ENCODE measurements around the gene LYRM1. TPM values are rescaled to one million over a fixed set of nuclear protein-coding genes. Genes with fewer than 3 reads are reported as not detected.

The LYRM1 gene
- total and polyA plus RNA-seq, 10 of the 15 experiments (the other 5 are each of a cell fraction or from before 2014, with no cell fraction given): 18.4 to 54.4 (median 38.0) TPM

- Histone ChIP-seq H3K27ac (ENCODE audit: control insufficient read depth, insufficient read depth) (no peak overlapping the region), H3K4me1 (ENCODE audit: control insufficient read depth, insufficient read depth, low read length) (no peaks in the 10 kb centered on the region), H3K79me2 (ENCODE audit: control insufficient read depth, insufficient read depth, low read length) (no peaks in the 10 kb centered on the region), H3K4me2 (ENCODE audit: control insufficient read depth, insufficient read depth) (no peak overlapping the region), H3K9me3 (replicated peaks; ENCODE audit: control insufficient read depth, insufficient read depth, low read length) (no peaks in the 10 kb centered on the region), H3K9ac (ENCODE audit: control insufficient read depth, insufficient read depth, low read length) (no peak overlapping the region), H4K20me1 (ENCODE audit: control insufficient read depth, insufficient read depth) (no peaks in the 10 kb centered on the region), H3K36me3 (ENCODE audit: control insufficient read depth in 2 of 2, insufficient read depth in 2 of 2, low read length in 1 of 2) (peaks cover 0 to 2% of the 10 kb centered on the region in 2 experiments; a peak in 1 of 4 replicates), H3K27me3 (replicated peaks in 1 of 2; ENCODE audit: control insufficient read depth in 2 of 2, insufficient read depth in 2 of 2, low read length in 1 of 2) (no peaks in the 10 kb centered on the region), H2AFZ (ENCODE audit: control insufficient read depth, low read depth, low read length) (no peak overlapping the region), H3K4me3 (no peak overlapping the region)
- in situ Hi-C loops (cut with MboI): loop anchor here (5.0 kb wide), 2 partner anchors 151 to 231 kb away; no protein-coding TSS in a partner anchor
- CTCF ChIA-PET: interaction anchor here (1.0 to 5.6 kb wide), 17 partner anchors 11 to 306 kb away, joined by 3 to 58 read pairs (median 8); partner anchors contain the start of genes DCUN1D3 and LDAF1
- DNase-seq (ENCODE audit: low read depth, low spot score) (no peak), ATAC-seq (no peak), FAIRE-seq (no peak)
- 97% methylated on average over 2 of the region's 2 CpGs for WGBS (ENCODE audit: insufficient coverage, insufficient replicate concordance, low lambda C conversion rate, missing lambda C conversion rate)
- no peak for TF ChIP-seq SMC3 (IDR thresholded peaks at IDR 0.05; ENCODE audit: borderline replicate concordance, low read length)
- TF ChIP-seq ELK1 (IDR thresholded peaks at IDR 0.05; ENCODE audit: low read depth, low read length): no peak
- no peak for TF ChIP-seq SMARCA5 (IDR thresholded peaks at IDR 0.05)
- no peak for TF ChIP-seq ZBED1 (IDR thresholded peaks at IDR 0.05; ENCODE audit: borderline replicate concordance)
- TF ChIP-seq CEBPB (IDR thresholded peaks at IDR 0.05; ENCODE audit: borderline replicate concordance in 1 of 2, low read depth in 2 of 2, low read length in 2 of 2): no peak
- no peak for TF ChIP-seq RB1 (IDR thresholded peaks at IDR 0.05; ENCODE audit: borderline replicate concordance)
- RAD21 ChIA-PET (ENCODE audit: unreplicated experiment): interaction anchor here (0.8 to 2.8 kb wide), 11 partner anchors 13 to 449 kb away, joined by 3 to 14 read pairs (median 7); partner anchors contain the start of gene DCUN1D3
- intact Hi-C loops (cut with micrococcal nuclease; ENCODE audit: unreplicated experiment): loop anchor here (2.0 to 10.0 kb wide), 3 partner anchors 93 to 231 kb away; no protein-coding TSS in a partner anchor
- BruUV-seq (replicated peaks): no TSS peak
- POLR2A ChIA-PET: no interaction called here
- SMC1A ChIA-PET (ENCODE audit: uncharacterized antibody, unreplicated experiment): interaction anchor here (0.5 to 6.7 kb wide), 13 partner anchors 22 to 337 kb away, joined by 3 to 50 read pairs (median 6); no protein-coding TSS in a partner anchor
Measured at GRCh38 chr16:20851601-20852000, 49.0 kb upstream of the LYRM1 start.

Data from GM12878 (cell line).